Stimulated activated CD8-positive, alpha-beta memory T cell treated with anti-CD3 and anti-CD28 coated beads, Interleukin-2, amount 100 ng/mL, for 48 hours (primary cell): Measurements from ENCODE around the gene USP14.
A peak's percentile ranks its signal among the peaks of the same experiment; 100 is the strongest.
"Not testable (repeated sequence)": the region's sequence is repeated elsewhere in the genome, so short reads cannot be mapped to it uniquely, and the experiment has no call there.

Experiments
- DNase-seq, 2 donors: peaks; one replicate each; pipeline ENCODE4 v3.0.0-alpha.2; 2020; ENCODE audit warnings: low read depth in 2 of 2

USP14 gene

GRCh38 chr18:158128-159036 lies at the start of gene USP14:
Gene USP14 (plus strand): TSS chr18:158557. CDS start chr18:158699, 142 bp downstream.
- peak; percentile 96 to 97 for DNase-seq

- not testable (repeated sequence) for DNase-seq
Measured at GRCh38 chr18:108665-109063, 49.7 kb upstream of the USP14 start.

GRCh38 chr18:109130-109921 lies 49.0 kb upstream of the USP14 start:
- not testable (repeated sequence) for DNase-seq

- not testable (repeated sequence) for DNase-seq
Measured at GRCh38 chr18:109922-110261, 48.5 kb upstream of the USP14 start.

- DNase-seq = not testable (repeated sequence)
Measured at GRCh38 chr18:110351-111201, 47.8 kb upstream of the USP14 start.

- DNase-seq = peak; percentile 48 to 53
Measured at GRCh38 chr18:111306-112014, 46.9 kb upstream of the USP14 start.

- DNase-seq = not testable (repeated sequence)
Measured at GRCh38 chr18:112015-112733, 46.2 kb upstream of the USP14 start.

GRCh38 chr18:120539-121260 lies 37.7 kb upstream of the USP14 start:
- DNase-seq = not testable (repeated sequence)

GRCh38 chr18:135045-135444 lies 23.3 kb upstream of the USP14 start:
- no peak for DNase-seq

- DNase-seq = no peak
Measured at GRCh38 chr18:136433-136832, 21.9 kb upstream of the USP14 start.

GRCh38 chr18:137327-137726 lies 21.0 kb upstream of the USP14 start:
- DNase-seq = no peak

GRCh38 chr18:140670-141266 lies 17.6 kb upstream of the USP14 start:
- DNase-seq = no peak

GRCh38 chr18:142624-143296 lies 15.6 kb upstream of the USP14 start:
- DNase-seq = not testable (repeated sequence)

- DNase-seq = no peak
Measured at GRCh38 chr18:148841-149240, 9.5 kb upstream of the USP14 start.

GRCh38 chr18:154151-154550 lies 4.2 kb upstream of the USP14 start:
- no peak for DNase-seq

- no peak for DNase-seq
Measured at GRCh38 chr18:155688-156087, 2.7 kb upstream of the USP14 start.

- no peak for DNase-seq
Measured at GRCh38 chr18:156514-157230, 1.7 kb upstream of the USP14 start.

GRCh38 chr18:159037-159652 lies 788 bp downstream of the USP14 start:
- no peak for DNase-seq
